Esophagus muscularis mucosa (tissue), 4 donors: Measurements from ENCODE around the gene TBATA.

Experiments used
- EP300 ChIP-seq: sonication (generic); formaldehyde crosslinking; IDR thresholded peaks from one replicate; pipeline ENCODE4 v1.6.1; 2017; ENCODE audit warnings: antibody characterized with exemption
- POLR2A ChIP-seq: fragments of 450-650 bp; IDR thresholded peaks from one replicate; pipeline ENCODE4 v1.6.1; 2017; ENCODE audit warnings: antibody characterized with exemption, moderate library complexity, mild to moderate bottlenecking, low read depth
- TF ChIP-seq, protein P1 (sequence below), 3 experiments: fragments of 200-600 bp in 2 of 3; fragments of 450-650 bp in 1 of 3; sonication (generic) in 2 of 3; IDR thresholded peaks; one replicate each; pipeline ENCODE4 v1.5.1; 2017 to 2019; ENCODE audit warnings: antibody characterized with exemption in 3 of 3, mild to moderate bottlenecking in 2 of 3, moderate library complexity in 1 of 3

DNA sequence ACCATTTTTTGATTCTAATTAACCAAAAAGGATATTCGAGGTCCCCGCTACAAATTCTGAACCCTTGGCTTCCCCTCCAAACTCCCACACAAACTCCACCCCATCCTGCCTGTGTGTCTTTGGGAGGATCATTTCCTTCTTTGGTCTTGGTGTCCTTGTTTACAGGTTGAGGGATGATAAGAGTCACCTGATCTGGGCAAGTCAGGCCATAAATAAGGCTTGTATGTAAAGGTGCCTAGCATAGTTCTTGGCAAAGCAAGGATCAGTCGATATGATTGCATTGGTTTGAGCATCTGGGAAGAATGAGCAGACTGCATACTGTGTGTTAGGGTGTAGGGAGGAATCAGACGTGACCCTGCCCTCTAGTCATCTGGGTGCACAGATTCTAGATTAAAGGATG, 28.9 kb upstream of the TBATA start:
- TF ChIP-seq POLR2A (no peak), EP300 (no peak)
- TF ChIP-seq, protein P1, sequence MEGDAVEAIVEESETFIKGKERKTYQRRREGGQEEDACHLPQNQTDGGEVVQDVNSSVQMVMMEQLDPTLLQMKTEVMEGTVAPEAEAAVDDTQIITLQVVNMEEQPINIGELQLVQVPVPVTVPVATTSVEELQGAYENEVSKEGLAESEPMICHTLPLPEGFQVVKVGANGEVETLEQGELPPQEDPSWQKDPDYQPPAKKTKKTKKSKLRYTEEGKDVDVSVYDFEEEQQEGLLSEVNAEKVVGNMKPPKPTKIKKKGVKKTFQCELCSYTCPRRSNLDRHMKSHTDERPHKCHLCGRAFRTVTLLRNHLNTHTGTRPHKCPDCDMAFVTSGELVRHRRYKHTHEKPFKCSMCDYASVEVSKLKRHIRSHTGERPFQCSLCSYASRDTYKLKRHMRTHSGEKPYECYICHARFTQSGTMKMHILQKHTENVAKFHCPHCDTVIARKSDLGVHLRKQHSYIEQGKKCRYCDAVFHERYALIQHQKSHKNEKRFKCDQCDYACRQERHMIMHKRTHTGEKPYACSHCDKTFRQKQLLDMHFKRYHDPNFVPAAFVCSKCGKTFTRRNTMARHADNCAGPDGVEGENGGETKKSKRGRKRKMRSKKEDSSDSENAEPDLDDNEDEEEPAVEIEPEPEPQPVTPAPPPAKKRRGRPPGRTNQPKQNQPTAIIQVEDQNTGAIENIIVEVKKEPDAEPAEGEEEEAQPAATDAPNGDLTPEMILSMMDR (IDR thresholded peaks at IDR 0.05): no peak
